GM21786 (cell line): ENCODE results near the gene PRRG2.

Experiments
- ATAC-seq: cut with Tn5 transposase; IDR thresholded peaks from one replicate; pipeline ENCODE4 v1.9.1; 2021; ENCODE audit not compliant: unreplicated experiment

Gene PRRG2

DNA sequence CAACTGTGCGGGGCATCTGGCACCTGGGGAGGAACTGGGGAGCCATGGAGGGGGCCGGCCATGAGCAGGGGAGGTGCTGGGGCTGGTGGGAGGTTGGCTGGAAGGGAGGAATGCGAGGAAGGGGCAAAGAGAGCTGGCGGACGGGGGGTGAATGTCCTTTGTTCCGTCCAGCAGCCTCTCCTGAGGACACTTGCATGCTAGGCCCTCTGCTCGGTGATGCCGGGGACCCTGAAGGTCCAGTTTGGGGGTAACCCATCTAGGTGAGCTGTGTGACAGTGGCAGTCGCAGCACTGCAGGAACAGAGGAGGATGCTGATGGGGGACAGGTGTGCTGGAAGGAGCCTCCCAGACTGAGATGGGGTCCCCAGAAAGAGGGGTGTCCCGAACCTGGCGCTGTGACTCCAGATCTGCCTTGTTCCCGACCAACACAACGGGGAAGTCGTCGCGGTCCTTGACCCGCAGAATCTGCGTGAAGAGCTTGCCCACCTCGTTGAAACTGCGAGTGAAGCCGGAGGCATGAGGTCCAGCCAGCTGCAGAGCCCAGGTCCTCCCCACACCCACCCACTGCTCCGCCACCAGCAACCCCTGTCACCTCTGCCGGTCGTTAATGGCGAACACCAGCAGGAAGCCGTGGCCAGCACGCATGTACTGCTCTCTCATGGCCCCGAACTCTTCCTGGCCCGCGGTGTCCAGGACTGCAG is 55.3 kb downstream of the PRRG2 start:
- no peak for ATAC-seq

GRCh38 chr19:49637821-49638738 is 57.0 kb downstream of the PRRG2 start:
- ATAC-seq: no peak

- no peak for ATAC-seq
Measured at GRCh38 chr19:49639401-49640112, 58.4 kb downstream of the PRRG2 start.

- peak; percentile 59 for ATAC-seq
Measured at GRCh38 chr19:49640113-49640898, 59.2 kb downstream of the PRRG2 start, which contains the start of gene RRAS. Gene RRAS (minus strand): TSS chr19:49640143. CDS start chr19:49640098, 45 bp downstream.
